Activated naive CD8-positive, alpha-beta T cell treated with anti-CD3 and anti-CD28 coated beads, Interleukin-2, amount 10 ng/mL, durations not matched to agents 7 days and 5 days (primary cell): ENCODE results near the gene ZMYND8. TPM values are rescaled to one million over a fixed set of nuclear protein-coding genes. Genes with fewer than 3 reads are reported as not detected.
"Not testable (repeated sequence)": the region's sequence is repeated elsewhere in the genome, so short reads cannot be mapped to it uniquely, and the experiment has no call there.

ENCODE experiments used
- ATAC-seq: fragments of 150-1000 bp; cut with Tn5 transposase; one replicate; pipeline ENCODE4 v1.10.0; 2021; ENCODE audit warnings: low read depth, moderate library complexity
- POLR2A ChIA-PET: fragments of 350-600 bp; sonication (Branson Sonifier 250); formaldehyde crosslinking; loops from one replicate; lab custom pipeline; 2021; ENCODE audit warnings: antibody characterized with exemption; lab: Charles Lee
- DNase-seq: peaks from one replicate; pipeline ENCODE4 v3.0.0; 2021
- H3K27ac Mint-ChIP-seq: one replicate; pipeline ENCODE4 v1.8.0; 2022; ENCODE audit warnings: mild to moderate bottlenecking, mixed read lengths
- H3K27me3 Mint-ChIP-seq: one replicate; pipeline ENCODE4 v1.8.0; 2022; ENCODE audit warnings: mild to moderate bottlenecking, moderate library complexity, mixed read lengths
- H3K36me3 Mint-ChIP-seq: one replicate; pipeline ENCODE4 v1.8.0; 2021; ENCODE audit warnings: mild to moderate bottlenecking, mixed read lengths
- H3K4me1 Mint-ChIP-seq: one replicate; pipeline ENCODE4 v1.8.0; 2021; ENCODE audit warnings: mixed read lengths
- H3K4me3 Mint-ChIP-seq: one replicate; pipeline ENCODE4 v1.8.0; 2022; ENCODE audit warnings: mild to moderate bottlenecking, moderate library complexity, mixed read lengths
- H3K9me3 Mint-ChIP-seq: one replicate; pipeline ENCODE4 v1.8.0; 2021; ENCODE audit warnings: mixed read lengths
- total RNA-seq, 2 experiments: library from RNA; stranded (reverse); gene quantifications; one replicate each; pipeline ENCODE4 v1.2.3, GENCODE V29; 2021

ZMYND8 gene
- total RNA-seq, 2 experiments from 2014 or later = 51.0 to 51.5 TPM

DNA sequence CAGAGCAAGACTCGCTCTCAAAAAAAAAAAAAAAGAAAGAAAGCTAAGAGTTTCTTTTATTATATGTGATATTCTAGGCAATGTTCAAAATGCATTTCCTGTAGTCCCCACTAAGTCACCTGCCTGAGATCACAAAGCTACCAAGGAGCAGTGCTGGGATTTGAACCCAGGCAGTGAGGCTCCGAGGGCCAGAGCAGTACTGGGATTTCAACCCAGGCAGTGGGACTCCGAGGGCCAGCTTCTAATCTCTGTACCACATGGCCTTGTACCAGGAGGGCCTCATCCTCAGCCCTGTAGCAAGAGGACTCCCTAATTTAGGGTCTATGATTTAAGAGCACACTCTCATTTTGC lies 39.7 kb downstream of the ZMYND8 start:
- no peaks in the 10 kb centered on the region for H3K9me3 Mint-ChIP-seq
- POLR2A ChIA-PET = interaction anchor here (0.6 to 2.8 kb wide), 6 partner anchors 22 to 67 kb away, joined by 3 to 21 read pairs (median 4); partner anchors contain the start of gene ZMYND8
- peaks cover 15% of the 10 kb centered on the region for H3K36me3 Mint-ChIP-seq
- H3K4me3 Mint-ChIP-seq = peak overlapping the region; percentile 25
- H3K27ac Mint-ChIP-seq = peak overlapping the region; percentile 61
- ATAC-seq (no peak), DNase-seq (no peak)
- peaks cover 51% of the 10 kb centered on the region for H3K4me1 Mint-ChIP-seq
- no peaks in the 10 kb centered on the region for H3K27me3 Mint-ChIP-seq

DNA sequence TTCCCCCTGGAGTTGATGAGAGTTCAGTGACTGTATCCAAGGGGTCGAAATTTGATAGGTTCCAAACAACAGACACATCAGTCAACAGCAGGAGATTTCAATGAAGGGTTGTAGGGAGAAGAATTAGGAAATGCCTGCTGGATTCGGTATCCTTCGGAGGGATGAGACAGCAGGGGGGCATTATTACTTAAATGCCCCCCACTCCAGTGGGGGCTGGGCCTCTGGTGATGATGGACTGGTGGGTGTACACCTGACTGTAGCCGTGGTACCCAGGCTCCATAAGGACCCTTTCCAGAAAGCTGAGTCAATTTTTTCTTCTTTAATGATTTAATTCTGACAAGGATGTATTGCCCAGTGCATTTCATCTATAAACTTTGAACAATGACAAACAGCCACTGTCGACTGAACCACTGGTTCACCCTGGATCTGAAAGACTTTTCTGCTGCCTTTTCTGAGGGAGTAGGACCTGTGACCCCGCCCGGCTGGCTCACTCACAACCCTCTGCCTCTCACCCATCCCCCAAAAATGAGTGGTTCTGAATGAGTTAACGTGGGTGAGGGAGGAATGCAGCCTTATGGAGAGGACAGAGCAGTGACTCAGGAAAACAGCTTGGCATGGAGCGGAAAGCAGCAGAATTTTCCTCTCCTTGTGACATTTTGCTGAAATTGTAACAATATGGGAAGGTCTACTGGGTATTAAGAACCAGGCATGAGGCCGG lies 41.0 kb downstream of the ZMYND8 start:
- DNase-seq = no peak
- H3K4me1 Mint-ChIP-seq = peaks cover 46% of the 10 kb centered on the region
- H3K27ac Mint-ChIP-seq = peak overlapping the region; percentile 3
- peaks cover 21% of the 10 kb centered on the region for H3K36me3 Mint-ChIP-seq
- POLR2A ChIA-PET = interaction anchor here (2.8 kb wide), 1 partner anchor 42 kb away, joined by 21 read pairs; the partner anchor contains the start of gene ZMYND8
- H3K4me3 Mint-ChIP-seq = no peak overlapping the region
- ATAC-seq = no peak
- no peaks in the 10 kb centered on the region for H3K27me3 Mint-ChIP-seq
- H3K9me3 Mint-ChIP-seq = no peaks in the 10 kb centered on the region

DNA sequence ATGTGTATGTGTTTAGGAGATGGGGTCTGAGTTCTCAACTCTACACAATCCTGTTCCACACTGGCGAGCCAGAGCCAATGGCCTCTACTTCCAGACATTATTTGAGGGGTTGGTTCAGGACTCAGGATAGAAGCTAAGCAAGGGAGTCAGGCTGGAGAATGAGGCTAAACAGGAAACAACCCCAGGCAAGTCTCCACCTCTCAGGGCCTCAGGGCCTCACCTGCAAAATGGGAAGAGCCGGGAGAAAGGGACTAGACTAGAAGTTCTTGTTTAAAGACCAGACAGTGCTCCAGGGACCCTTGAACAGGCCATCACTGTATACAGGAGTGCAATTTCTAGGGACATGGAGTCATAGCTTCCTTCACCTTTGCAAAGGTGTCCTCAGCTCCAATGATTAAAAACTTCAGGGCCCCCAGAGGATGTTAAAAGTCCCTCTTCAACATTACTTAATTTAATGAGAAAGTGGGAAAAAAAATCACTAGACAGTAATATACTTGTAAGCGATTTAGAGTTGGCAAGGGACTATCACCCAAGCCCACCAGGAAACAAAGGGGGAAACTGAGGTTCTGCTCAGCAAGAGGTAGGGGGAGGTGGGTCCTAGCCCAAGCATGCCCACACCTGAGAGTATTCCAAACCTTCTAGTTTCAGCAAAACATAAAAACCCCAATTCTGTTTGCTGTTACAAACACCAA lies 41.7 kb downstream of the ZMYND8 start:
- no peaks in the 10 kb centered on the region for H3K27me3 Mint-ChIP-seq
- peaks cover 42% of the 10 kb centered on the region for H3K4me1 Mint-ChIP-seq
- no peak overlapping the region for H3K4me3 Mint-ChIP-seq
- no peaks in the 10 kb centered on the region for H3K9me3 Mint-ChIP-seq
- H3K27ac Mint-ChIP-seq = peak overlapping the region; percentile 60
- no peak for DNase-seq
- peaks cover 24% of the 10 kb centered on the region for H3K36me3 Mint-ChIP-seq
- POLR2A ChIA-PET = no interaction called here
- ATAC-seq = no peak

DNA sequence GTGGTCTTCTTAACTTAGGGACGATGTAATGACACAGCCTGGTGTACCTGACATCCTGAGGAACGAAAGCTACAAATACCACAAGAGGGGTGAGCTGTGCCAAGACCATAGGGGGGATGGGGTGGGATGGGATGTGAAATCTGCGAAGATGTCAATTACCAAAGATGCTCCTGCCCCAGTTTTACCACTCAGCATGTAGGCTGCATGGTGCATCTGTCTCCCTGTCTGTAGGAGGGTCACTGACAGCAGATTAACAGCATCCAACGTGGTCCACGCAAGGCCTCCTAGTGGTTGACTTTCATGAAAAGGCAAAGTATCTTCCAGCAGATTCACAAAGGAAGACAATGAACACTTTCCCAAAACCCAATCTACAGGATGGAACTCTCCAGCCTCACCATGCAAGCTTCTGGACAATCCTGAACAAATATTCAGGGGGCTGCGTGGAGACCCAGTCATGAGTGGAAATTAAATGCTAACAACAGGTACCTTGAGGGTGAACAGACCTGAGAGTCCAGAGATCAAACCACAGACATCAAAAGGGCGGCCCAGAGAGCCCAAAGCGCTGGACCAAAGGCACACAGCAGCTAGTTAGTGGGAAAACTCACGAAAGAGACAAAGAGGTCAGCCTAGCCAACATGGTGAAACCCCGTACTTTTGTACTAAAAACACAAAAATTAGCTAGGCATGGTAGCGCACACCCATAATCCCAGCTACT lies 44.4 kb downstream of the ZMYND8 start:
- Mint-ChIP-seq H3K4me3 (no peak overlapping the region), H3K9me3 (no peaks in the 10 kb centered on the region), H3K27ac (no peak overlapping the region), H3K4me1 (peaks cover 18% of the 10 kb centered on the region), H3K27me3 (no peaks in the 10 kb centered on the region), H3K36me3 (peaks cover 32% of the 10 kb centered on the region)
- DNase-seq = no peak
- POLR2A ChIA-PET = no interaction called here
- ATAC-seq = no peak

DNA sequence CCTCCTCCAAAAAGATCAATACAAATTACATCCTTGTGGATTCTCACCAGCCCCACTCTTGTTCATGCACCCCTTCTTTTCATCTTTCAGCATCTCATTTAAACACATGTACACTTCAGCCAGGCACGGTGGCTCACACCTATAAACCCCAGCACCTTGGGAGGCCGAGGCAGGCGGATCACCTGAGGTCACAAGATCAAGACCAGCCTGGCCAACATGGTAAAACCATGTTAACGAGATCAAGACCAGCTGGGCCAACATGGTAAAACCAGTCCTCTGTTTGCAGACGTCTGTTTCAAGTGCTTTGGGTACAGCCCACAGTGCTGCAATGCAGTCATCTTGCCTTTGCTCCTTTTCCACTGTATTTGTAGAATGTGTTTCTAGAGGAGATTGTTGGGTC lies 45.3 kb downstream of the ZMYND8 start:
- H3K27me3 Mint-ChIP-seq = no peaks in the 10 kb centered on the region
- no peak overlapping the region for H3K27ac Mint-ChIP-seq
- DNase-seq (no peak), ATAC-seq (no peak)
- H3K36me3 Mint-ChIP-seq = peaks cover 36% of the 10 kb centered on the region
- H3K4me3 Mint-ChIP-seq = no peak overlapping the region
- H3K9me3 Mint-ChIP-seq = no peaks in the 10 kb centered on the region
- H3K4me1 Mint-ChIP-seq = peaks cover 17% of the 10 kb centered on the region
- POLR2A ChIA-PET = no interaction called here

DNA sequence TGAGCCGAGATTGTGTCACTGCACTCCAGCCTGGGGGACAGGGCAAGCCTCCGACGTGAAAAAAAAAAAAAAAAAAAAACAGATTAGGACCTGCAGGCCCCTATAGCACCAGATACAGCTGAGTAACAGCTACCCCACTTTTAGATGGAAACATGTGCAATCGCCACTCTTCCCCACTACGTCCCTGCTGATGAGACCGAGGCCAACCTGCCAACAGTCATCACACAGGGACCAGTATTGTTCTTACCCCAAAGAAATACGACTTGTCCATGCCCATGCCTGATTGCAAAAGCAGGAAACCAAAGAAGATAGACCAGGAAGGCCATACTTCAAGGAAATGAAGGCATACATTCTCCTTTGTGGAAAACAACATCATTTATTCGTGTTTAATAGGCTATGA lies 45.8 kb downstream of the ZMYND8 start:
- DNase-seq = no peak
- Mint-ChIP-seq H3K36me3 (peaks cover 39% of the 10 kb centered on the region), H3K27me3 (no peaks in the 10 kb centered on the region), H3K4me1 (peaks cover 20% of the 10 kb centered on the region), H3K4me3 (no peak overlapping the region), H3K27ac (no peak overlapping the region), H3K9me3 (no peaks in the 10 kb centered on the region)
- POLR2A ChIA-PET = no interaction called here
- no peak for ATAC-seq

DNA sequence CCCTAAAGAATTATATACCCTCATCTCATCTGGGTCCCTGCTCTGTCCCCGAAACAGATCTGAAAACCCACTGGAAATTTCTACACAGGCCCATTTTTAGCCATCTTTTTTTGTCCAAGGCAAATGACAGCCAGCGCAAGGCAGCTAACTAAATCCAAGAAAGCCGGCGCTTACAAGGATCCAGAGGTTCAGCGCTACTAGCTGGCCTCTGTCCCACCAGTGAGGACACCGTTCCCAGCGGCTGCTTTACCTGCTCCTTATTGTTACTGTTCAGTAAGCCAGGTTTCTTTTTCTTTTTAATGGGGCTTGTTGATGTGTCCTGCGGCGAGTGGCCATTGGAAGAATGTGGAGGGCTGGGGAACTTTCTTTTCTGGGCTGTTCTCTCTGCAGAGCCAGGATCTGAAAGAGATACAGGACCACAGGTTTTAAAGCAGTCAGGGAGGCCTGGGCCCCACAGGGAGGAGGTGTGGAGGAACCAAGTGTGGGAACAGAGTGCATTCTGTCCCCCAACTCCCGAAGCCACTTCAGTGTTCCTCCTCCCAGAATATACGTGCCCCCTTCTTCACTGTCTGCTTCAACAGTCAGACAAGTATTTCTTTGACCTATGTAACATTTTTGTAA lies 46.6 kb downstream of the ZMYND8 start:
- Mint-ChIP-seq H3K27me3 (no peaks in the 10 kb centered on the region), H3K36me3 (peaks cover 40% of the 10 kb centered on the region), H3K27ac (no peak overlapping the region), H3K4me3 (no peak overlapping the region), H3K9me3 (no peaks in the 10 kb centered on the region), H3K4me1 (peaks cover 21% of the 10 kb centered on the region)
- no peak for DNase-seq
- POLR2A ChIA-PET = no interaction called here
- no peak for ATAC-seq

DNA sequence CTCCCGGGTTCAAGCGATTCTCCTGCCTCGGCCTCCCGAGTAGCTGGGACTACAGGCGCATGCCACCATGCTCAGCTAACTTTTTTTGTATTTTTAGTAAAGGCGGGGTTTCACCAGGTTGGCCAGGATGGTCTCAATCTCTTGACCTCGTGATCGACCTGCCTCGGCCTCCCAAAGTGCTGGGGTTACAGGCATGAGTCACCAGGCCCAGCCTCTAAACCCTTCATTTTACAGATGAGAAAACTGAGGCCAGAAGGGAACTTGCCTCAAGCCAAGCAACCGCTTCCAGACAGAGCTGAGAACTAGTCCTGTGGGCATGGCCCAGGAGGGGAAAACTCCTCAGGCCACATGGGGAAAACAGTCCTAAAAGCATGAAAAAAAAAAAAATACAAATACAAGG lies 47.1 kb downstream of the ZMYND8 start:
- H3K4me3 Mint-ChIP-seq = no peak overlapping the region
- POLR2A ChIA-PET = no interaction called here
- DNase-seq = no peak
- H3K9me3 Mint-ChIP-seq = no peaks in the 10 kb centered on the region
- no peak overlapping the region for H3K27ac Mint-ChIP-seq
- no peak for ATAC-seq
- H3K36me3 Mint-ChIP-seq = peaks cover 37% of the 10 kb centered on the region
- H3K27me3 Mint-ChIP-seq = no peaks in the 10 kb centered on the region
- peaks cover 19% of the 10 kb centered on the region for H3K4me1 Mint-ChIP-seq

DNA sequence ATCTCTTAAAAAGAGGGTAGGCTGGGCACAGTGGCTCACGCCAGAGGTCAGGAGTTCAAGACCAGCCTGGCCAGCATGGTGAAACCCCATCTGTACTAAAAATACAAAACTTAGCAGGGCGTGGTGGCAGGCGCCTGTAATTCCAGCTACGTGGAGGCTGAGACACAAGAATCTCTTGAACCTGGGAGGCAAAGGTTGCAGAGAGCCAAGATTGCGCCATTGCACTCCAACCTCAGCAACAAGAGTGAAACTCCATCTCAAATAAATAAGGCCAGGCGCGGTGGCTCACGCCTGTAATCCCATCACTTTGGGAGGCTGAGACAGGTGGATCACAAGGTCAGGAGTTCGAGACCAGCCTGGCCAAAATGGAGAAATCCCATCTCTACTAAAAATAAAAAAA lies 48.9 kb downstream of the ZMYND8 start:
- H3K9me3 Mint-ChIP-seq, ATAC-seq, H3K27ac Mint-ChIP-seq, DNase-seq, H3K4me3 Mint-ChIP-seq, H3K27me3 Mint-ChIP-seq: not testable (repeated sequence)
- POLR2A ChIA-PET = interaction anchor here (0.7 kb wide), 1 partner anchor 387 kb away, joined by 4 read pairs; no protein-coding TSS in a partner anchor
- Mint-ChIP-seq H3K36me3 (peaks cover 32% of the 10 kb centered on the region), H3K4me1 (peaks cover 23% of the 10 kb centered on the region)

DNA sequence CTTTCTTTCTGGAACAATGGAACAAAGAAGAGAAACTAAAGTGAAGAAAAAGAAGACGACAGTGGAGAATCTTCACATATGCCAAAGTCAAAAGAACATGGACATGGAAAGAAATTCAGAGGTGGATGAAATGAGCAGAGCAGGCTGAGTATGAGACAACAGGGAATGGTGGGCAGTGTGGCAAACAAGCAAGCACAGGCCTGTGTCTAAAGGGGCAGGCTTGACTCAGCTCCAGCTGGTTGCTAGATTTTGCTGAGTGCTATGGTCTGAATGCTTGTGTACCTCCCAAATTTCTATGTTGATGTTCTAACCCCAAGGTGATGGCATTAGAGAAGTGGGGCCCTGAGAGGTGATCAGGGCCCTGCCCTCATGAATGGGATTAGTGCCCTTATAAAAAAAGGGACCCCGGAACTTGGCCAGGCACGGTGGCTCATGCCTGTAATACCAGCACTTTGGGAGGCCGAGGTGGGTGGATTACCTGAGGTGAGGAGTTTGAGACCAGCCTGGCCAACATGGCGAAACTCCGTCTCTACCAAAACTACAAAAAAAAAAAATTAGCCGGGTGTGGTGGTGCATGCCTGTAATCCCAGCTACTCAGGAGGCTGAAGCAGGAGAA lies 49.6 kb downstream of the ZMYND8 start:
- DNase-seq (no peak), ATAC-seq (no peak)
- Mint-ChIP-seq H3K36me3 (peaks cover 33% of the 10 kb centered on the region), H3K9me3 (no peaks in the 10 kb centered on the region), H3K27ac (peak overlapping the region; percentile 50), H3K27me3 (no peaks in the 10 kb centered on the region), H3K4me3 (no peak overlapping the region), H3K4me1 (peaks cover 23% of the 10 kb centered on the region)
- POLR2A ChIA-PET = no interaction called here

DNA sequence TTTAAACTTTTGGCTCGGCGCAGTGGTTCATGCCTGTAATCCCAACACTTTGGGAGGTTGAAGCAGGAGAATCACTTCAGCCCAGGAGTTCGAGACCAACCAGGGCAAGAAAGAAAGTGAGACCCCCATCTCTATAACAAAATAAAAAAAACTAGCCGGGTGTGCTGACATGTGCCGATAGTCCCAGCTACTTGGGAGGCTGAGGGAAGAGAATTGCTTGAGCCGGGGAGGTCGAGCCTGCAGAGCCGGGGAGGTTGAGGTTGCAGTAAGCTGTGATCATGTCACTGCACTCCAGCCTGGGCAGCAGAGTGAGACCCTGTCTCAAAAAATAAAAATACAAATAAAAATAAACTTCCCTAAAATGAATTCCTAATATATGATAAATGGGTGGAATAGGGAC lies 50.4 kb downstream of the ZMYND8 start:
- ATAC-seq (no peak), DNase-seq (no peak)
- Mint-ChIP-seq H3K4me1 (peaks cover 24% of the 10 kb centered on the region), H3K27ac (peak overlapping the region; percentile 64), H3K36me3 (peaks cover 37% of the 10 kb centered on the region), H3K27me3 (no peaks in the 10 kb centered on the region), H3K9me3 (no peaks in the 10 kb centered on the region), H3K4me3 (no peak overlapping the region)
- POLR2A ChIA-PET = interaction anchor here (0.6 kb wide), 1 partner anchor 76 kb away, joined by 3 read pairs; no protein-coding TSS in a partner anchor

DNA sequence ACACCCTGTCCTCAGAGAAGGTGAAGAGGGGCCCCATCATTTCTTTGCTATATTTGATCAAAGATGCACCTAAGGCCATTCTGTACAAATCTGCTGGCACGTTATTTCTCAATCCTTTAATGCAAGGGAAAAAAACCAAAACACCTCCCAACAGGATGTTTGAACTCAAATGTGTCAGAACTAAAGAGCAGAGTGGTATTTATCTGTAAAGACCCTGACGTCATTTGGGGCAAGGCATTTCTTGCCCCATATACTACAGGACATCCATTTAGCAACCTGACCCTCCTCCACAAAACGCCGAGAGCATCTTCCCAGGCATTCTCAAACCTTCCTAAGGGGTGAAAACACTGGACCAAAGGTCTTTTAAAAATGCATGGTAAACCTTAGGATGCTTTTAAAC lies 50.8 kb downstream of the ZMYND8 start:
- peaks cover 20% of the 10 kb centered on the region for H3K4me1 Mint-ChIP-seq
- POLR2A ChIA-PET = interaction anchor here (0.6 kb wide), 1 partner anchor 76 kb away, joined by 3 read pairs; no protein-coding TSS in a partner anchor
- H3K36me3 Mint-ChIP-seq = peaks cover 35% of the 10 kb centered on the region
- H3K27me3 Mint-ChIP-seq = no peaks in the 10 kb centered on the region
- H3K4me3 Mint-ChIP-seq = no peak overlapping the region
- ATAC-seq (peak; percentile 33), DNase-seq (no peak)
- H3K9me3 Mint-ChIP-seq = no peaks in the 10 kb centered on the region
- H3K27ac Mint-ChIP-seq = peak overlapping the region; percentile 64

DNA sequence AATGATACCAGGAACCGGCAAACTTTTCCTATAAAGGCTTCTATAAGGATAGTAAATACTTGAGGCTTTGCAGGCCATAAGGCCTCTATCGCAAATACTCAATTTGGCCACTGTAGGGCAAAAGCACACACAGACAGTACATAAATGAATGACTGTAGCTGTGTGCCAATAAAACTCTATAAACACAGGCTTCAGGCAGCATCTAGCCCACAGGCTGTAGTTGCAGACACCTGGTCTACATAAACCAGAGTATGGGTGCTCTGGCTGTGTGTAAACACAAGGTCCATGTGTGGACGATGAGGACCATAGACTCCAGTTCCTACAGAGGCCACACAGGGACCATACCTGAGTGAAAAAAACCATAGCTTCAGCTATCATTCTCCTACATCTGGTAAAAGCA lies 52.2 kb downstream of the ZMYND8 start:
- Mint-ChIP-seq H3K4me3 (no peak overlapping the region), H3K36me3 (peaks cover 31% of the 10 kb centered on the region), H3K27ac (no peak overlapping the region), H3K9me3 (no peaks in the 10 kb centered on the region), H3K27me3 (no peaks in the 10 kb centered on the region), H3K4me1 (peaks cover 20% of the 10 kb centered on the region)
- no peak for DNase-seq
- no peak for ATAC-seq
- POLR2A ChIA-PET = interaction anchor here (1.6 kb wide), 1 partner anchor 55 kb away, joined by 3 read pairs; no protein-coding TSS in a partner anchor
